Motor neuron (in vitro differentiated cells): Measurements from ENCODE around the gene KIRREL1. TPM values are rescaled to one million over a fixed set of nuclear protein-coding genes. Genes with fewer than 3 reads are reported as not detected.
A peak's percentile ranks its signal among the peaks of the same experiment; 100 is the strongest.

Experiments
- ATAC-seq, 8 experiments: fragments of 200-7000 bp; cut with Tn5 transposase; replicated peaks in 6 of 8; 2 replicates each; pipeline ENCODE4 v1.8.0; 2021; ENCODE audit warnings: mild to moderate bottlenecking in 8 of 8, moderate library complexity in 8 of 8
- H3K27ac ChIP-seq, 2 donors: fragments of 250-450 bp; sonication (Bioruptor Pico); 2 replicates each; pipeline ENCODE4 v1.9.0; 2021; ENCODE audit warnings: antibody characterized with exemption in 2 of 2, mild to moderate bottlenecking in 2 of 2, moderate library complexity in 1 of 2
- H3K4me1 ChIP-seq, 2 donors: fragments of 250-450 bp; sonication (Bioruptor Pico); replicated peaks in 1 of 2; 2 replicates each; pipeline ENCODE4 v1.6.1; 2021; ENCODE audit warnings: antibody characterized with exemption in 2 of 2, mild to moderate bottlenecking in 2 of 2, moderate library complexity in 1 of 2
- H3K4me3 ChIP-seq, 5 donors: fragments of 250-450 bp; sonication (Bioruptor Pico); 2 replicates each; pipeline ENCODE4 v1.9.0; 2021; ENCODE audit warnings: antibody characterized with exemption in 5 of 5, mild to moderate bottlenecking in 5 of 5, moderate library complexity in 4 of 5
- WGBS, 10 experiments: fragments of 450-650 bp; shearing (Covaris generic); methylation state at CpG; one replicate each; pipeline ENCODE4 v1.0.0; 2022; 5-methylcytosine and 5-hydroxymethylcytosine counted together
- in situ Hi-C, 9 experiments: fragments of 400-800 bp; cut with MboI; loops; one replicate each; pipeline ENCODE4 v1.15.0; 2021; ENCODE audit warnings: low sequenced_read_pairs in 9 of 9, low pct_unique_long_range_greater_than_20kb in 2 of 9; ENCODE audit not compliant: unreplicated experiment in 9 of 9
- total RNA-seq, 8 experiments: library from RNA; unstranded; fragments of 300-600 nt; gene quantifications; 2 replicates each; pipeline versions ENCODE4 v1.2.3 to v1.2.4, GENCODE V29; 2022

KIRREL1 gene
- total RNA-seq, 8 experiments from 2014 or later: 22.9 to 52.3 (median 35.4) TPM

GRCh38 chr1:158027508-158027907 lies 34.1 kb downstream of the KIRREL1 start:
- 63 to 100% (median 100%) methylated on average over 1 to 2 of the region's 2 CpGs; no CpG with 5 or more reads in 3 of the 10 experiments for WGBS, 10 experiments
- Histone ChIP-seq H3K4me3 (no peak overlapping the region), H3K4me1 (peaks cover 18 to 35% of the 10 kb centered on the region in 2 donors), H3K27ac (no peak overlapping the region)
- no peak for ATAC-seq
- in situ Hi-C loops: no loop called here

DNA sequence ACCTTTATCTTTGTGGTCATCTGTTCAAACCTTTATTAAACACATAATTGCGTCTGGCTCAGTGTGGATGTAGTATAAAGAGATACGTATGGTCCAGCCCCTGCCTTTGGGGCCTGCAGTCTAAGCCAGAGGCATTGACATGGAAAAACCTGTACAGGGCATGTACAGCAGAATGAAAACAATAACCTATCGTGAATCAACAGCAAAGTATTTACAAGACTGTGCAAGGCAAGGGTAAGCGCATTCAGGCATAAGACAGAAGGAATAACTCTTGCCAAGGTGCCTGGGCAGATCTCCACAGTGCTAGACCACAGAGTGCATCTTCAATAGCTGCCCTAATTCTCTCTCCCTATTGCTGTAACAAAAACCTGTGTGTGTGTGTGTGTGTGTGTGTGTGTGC lies 35.5 kb downstream of the KIRREL1 start:
- Histone ChIP-seq H3K4me3 (no peak overlapping the region), H3K27ac (peak overlapping the region in 1 of 2 donors; percentile 0), H3K4me1 (peaks cover 18 to 35% of the 10 kb centered on the region in 2 donors)
- in situ Hi-C loops: no loop called here
- ATAC-seq: peak in 7 of 8 experiments; percentile 45 to 85 (median 77)
- WGBS, 10 experiments: 0 to 100% (median 13%) methylated on average over 1 to 4 of the region's 4 CpGs; no CpG with 5 or more reads in 4 of the 10 experiments

- 53 to 100% (median 69%) methylated on average over 1 to 3 of the region's 3 CpGs; no CpG with 5 or more reads in 3 of the 10 experiments for WGBS, 10 experiments
- ATAC-seq: no peak
- Histone ChIP-seq H3K4me1 (peaks cover 27 to 29% of the 10 kb centered on the region in 2 donors), H3K4me3 (no peak overlapping the region), H3K27ac (no peak overlapping the region)
- in situ Hi-C loops: no loop called here
Observed at GRCh38 chr1:158035014-158035413, 41.6 kb downstream of the KIRREL1 start.

GRCh38 chr1:158035976-158036583 lies 42.6 kb downstream of the KIRREL1 start:
- in situ Hi-C loops: no loop called here
- peak in 2 of 8 experiments; percentile 15 to 16 for ATAC-seq
- Histone ChIP-seq H3K4me1 (peaks cover 27 to 31% of the 10 kb centered on the region in 2 donors), H3K4me3 (no peak overlapping the region), H3K27ac (no peak overlapping the region)
- WGBS, 10 experiments: 38 to 100% (median 63%) methylated on average over 3 to 8 of the region's 8 CpGs

DNA sequence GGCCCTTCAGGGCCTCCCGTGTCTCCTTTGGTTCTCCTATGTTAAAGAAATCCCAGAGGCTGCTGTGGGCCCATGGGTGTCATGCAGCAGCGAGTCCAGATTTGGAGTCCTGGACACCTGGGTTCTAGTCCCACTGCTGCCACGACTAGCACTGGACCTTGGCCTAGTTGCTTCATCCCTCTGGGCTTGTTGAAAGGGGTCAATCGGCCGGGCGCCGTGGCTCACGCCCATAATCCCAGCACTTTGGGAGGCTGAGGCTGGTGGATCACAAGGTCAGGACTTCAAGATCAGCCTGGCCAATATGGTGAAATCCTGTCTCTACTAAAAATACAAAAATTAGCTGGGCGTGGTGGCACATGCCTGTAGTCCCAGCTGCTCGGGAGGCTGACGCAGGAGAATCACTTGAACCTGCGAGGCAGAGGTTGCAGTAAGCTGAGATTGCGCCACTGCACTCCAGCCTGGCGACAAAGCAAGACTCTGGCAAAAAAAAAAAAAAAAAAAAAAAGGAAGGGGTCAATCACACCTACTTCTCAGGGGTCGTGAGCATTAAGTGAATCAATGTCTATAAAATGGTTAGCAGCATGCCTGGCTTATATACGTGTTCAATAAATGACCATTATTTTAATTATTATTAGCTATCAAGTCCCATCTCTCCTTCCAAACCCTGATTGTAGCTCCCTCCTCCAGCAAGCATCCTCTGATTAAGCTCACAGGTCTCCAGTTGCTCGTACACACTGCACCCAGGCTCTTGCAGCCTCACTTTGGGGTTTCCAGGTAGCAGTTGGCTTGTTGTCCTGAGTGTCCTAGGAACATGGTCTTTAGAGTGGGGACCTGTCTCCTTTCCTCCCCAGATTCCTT lies 43.8 kb downstream of the KIRREL1 start:
- WGBS, 10 experiments: 59 to 94% (median 88%) methylated on average over 3 to 14 of the region's 17 CpGs; no CpG with 5 or more reads in 2 of the 10 experiments
- in situ Hi-C loops: no loop called here
- peak overlapping the region in 1 of 2 donors; percentile 22 for H3K27ac ChIP-seq
- peaks cover 27 to 31% of the 10 kb centered on the region in 2 donors for H3K4me1 ChIP-seq
- ATAC-seq: peak in 3 of 8 experiments; percentile 2 to 11 (median 8)
- no peak overlapping the region for H3K4me3 ChIP-seq

DNA sequence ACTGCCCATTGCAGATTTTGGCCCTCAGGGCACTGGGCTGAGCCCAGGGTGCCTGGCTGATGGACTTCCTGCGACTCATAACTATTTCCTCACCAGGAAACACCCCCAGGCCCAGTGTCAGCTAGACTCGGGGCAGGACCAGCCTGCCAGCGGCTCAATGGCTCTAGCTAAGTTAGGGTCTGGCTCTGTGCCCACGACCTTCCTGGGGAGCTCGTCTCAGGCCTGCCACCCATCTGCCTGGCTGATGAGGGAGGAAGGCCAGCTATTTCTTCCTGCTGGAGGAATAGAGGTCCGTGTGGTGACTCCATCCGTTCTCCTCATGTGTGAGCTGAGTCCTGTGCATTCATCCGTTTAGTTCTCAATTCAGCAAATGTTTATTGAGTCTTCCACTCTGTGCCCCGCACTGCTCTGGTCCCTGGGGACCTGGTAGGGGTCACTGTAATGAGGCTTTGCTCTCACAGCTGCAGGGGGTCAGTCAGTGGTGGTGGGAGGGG lies 44.5 kb downstream of the KIRREL1 start:
- Histone ChIP-seq H3K4me3 (no peak overlapping the region), H3K27ac (peak overlapping the region in 1 of 2 donors; percentile 22), H3K4me1 (peaks cover 27 to 31% of the 10 kb centered on the region in 2 donors)
- WGBS, 10 experiments: 0 to 29% (median 24%) methylated on average over 1 to 9 of the region's 9 CpGs; no CpG with 5 or more reads in 5 of the 10 experiments
- ATAC-seq: peak; percentile 36 to 80 (median 76)
- in situ Hi-C loops: no loop called here

DNA sequence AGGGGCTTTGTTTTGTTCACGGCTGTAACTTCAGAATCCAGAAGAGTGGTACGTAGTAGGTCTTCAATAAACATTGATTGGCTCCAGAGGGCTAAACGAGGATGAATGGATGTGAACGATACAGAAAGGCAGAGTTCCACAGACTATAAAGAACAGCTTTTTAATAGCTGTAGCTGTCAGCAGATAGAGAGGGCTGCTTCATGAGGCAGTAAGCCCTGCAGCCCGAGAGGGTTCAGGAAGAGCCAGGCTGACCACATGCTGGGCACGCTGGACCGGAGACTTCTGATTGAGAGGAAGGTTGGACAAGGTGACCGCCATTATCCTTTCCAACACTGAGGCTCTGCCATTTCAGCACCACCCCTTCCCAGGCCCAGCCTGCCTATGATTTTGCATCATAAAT lies 45.3 kb downstream of the KIRREL1 start:
- in situ Hi-C loops: no loop called here
- whole genome bisulfite sequencing, 10 experiments: 33 to 89% (median 62%) methylated on average over 1 to 8 of the region's 8 CpGs; no CpG with 5 or more reads in 1 of the 10 experiments
- H3K4me3 ChIP-seq: no peak overlapping the region
- peak overlapping the region; percentile 10 to 31 for H3K27ac ChIP-seq
- H3K4me1 ChIP-seq: peaks cover 34 to 35% of the 10 kb centered on the region in 2 donors
- peak in 5 of 8 experiments; percentile 34 to 64 (median 54) for ATAC-seq

- in situ Hi-C loops: no loop called here
- peak overlapping the region; percentile 10 to 31 for H3K27ac ChIP-seq
- peaks cover 35 to 39% of the 10 kb centered on the region in 2 donors for H3K4me1 ChIP-seq
- ATAC-seq: peak in 2 of 8 experiments; percentile 9 to 24
- no peak overlapping the region for H3K4me3 ChIP-seq
- WGBS, 10 experiments: 29 to 100% (median 61%) methylated on average over 1 to 5 of the region's 5 CpGs; no CpG with 5 or more reads in 2 of the 10 experiments
Observed at GRCh38 chr1:158039380-158039779, 45.9 kb downstream of the KIRREL1 start.

DNA sequence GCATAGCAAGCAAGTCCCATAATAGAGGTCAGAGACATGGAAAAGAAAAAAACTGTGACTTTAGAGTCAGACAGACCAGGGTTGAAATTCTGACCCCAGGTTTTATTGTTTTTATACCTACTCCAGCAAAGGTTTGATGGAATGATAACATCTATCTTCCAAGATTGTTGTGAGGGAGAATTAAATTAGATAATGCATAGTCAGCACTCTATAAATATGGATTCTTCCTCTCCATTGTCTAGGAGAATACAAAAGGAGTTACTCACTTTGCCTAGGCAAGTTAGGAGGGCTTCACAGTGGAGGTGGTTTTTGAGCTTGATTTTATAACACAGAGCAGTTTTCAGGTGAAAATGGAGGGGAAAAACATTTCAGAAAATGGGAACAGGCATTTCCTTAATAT lies 46.9 kb downstream of the KIRREL1 start:
- ATAC-seq: no peak
- in situ Hi-C loops: no loop called here

GRCh38 chr1:158043232-158043631 lies 49.8 kb downstream of the KIRREL1 start:
- in situ Hi-C loops: no loop called here
- Histone ChIP-seq H3K4me3 (no peak overlapping the region), H3K27ac (peak overlapping the region; percentile 55 to 69), H3K4me1 (peaks cover 38 to 47% of the 10 kb centered on the region in 2 donors)
- 10 to 80% (median 50%) methylated on average over 1 to 3 of the region's 5 CpGs; no CpG with 5 or more reads in 4 of the 10 experiments for WGBS, 10 experiments
- ATAC-seq: peak in 7 of 8 experiments; percentile 8 to 82 (median 80)

More for the DNA sequence above, 46.9 kb downstream of the KIRREL1 start:
- Histone ChIP-seq H3K4me3 (no peak overlapping the region), H3K27ac (no peak overlapping the region), H3K4me1 (peaks cover 41 to 44% of the 10 kb centered on the region in 2 donors)

- Histone ChIP-seq H3K4me3 (no peak overlapping the region), H3K27ac (no peak overlapping the region), H3K4me1 (peaks cover 20 to 28% of the 10 kb centered on the region in 2 donors)
- 0 to 30% (median 13%) methylated on average over 2 of the region's 2 CpGs; no CpG with 5 or more reads in 5 of the 10 experiments for WGBS, 10 experiments
- in situ Hi-C loops: no loop called here
- peak in 6 of 8 experiments; percentile 48 to 85 (median 64) for ATAC-seq
Observed at GRCh38 chr1:158045639-158046038, 52.2 kb downstream of the KIRREL1 start.

DNA sequence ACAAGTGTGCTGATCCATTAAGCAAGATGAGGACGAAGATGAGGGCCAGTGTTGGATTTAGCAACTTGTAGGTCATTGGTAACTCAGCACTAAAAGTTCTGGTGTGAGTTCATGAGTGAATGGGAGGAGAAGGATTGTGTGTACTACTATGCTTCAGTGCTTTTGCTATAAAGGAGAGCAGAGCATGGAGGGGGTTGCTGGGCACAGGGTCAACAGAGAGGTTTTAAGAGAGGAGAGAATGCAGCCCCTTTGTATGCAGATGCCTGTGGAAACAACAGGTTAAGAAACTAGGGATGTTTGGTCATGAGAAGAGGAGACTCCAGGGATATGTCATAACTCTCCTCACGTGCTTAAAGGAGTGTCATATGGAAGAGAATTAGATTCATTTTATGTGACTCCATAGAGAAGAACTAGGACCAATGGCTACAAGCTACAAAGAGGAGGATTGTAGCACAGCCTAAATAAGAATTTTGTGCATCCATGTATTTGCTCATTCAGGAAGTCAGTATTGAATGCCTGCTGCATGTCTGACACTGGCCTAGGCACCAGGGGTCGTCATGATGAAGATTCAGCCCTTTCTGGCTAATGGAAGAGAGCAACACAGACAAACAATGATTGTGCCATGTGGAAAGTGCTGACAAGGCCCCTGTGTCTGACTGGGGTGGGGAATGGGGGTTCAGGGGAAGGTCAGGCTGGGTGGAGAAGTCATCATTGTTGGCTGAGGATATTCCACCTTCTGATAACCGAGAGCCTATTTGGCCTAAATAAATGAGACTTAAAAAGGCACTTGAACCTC lies 53.5 kb downstream of the KIRREL1 start:
- Histone ChIP-seq H3K4me1 (peaks cover 20 to 28% of the 10 kb centered on the region in 2 donors), H3K27ac (no peak overlapping the region), H3K4me3 (no peak overlapping the region)
- ATAC-seq: no peak
- 6 to 100% (median 58%) methylated on average over 1 to 4 of the region's 4 CpGs; no CpG with 5 or more reads in 1 of the 10 experiments for WGBS, 10 experiments
- in situ Hi-C loops: no loop called here
